ENCODE measurements around the gene SSRP1. TPM values are rescaled to one million over a fixed set of nuclear protein-coding genes. Genes with fewer than 3 reads are reported as not detected.

Gene SSRP1
- polyA plus RNA-seq, 3 donors = 9.8 to 34.7 (median 14.7) TPM

GRCh38 chr11:57321388-57322255 is 14.1 kb downstream of the SSRP1 start:
- peak overlapping the region in 2 of 7 donors; percentile 21 to 71 for H3K27ac Mint-ChIP-seq
- intact Hi-C loops (cut with micrococcal nuclease) = no loop called here
- H3K9me3 Mint-ChIP-seq = peaks cover 0 to 4% (median 0%) of the 10 kb centered on the region in 7 donors
- TF ChIP-seq CTCF (IDR thresholded peaks at IDR 0.05) = no peak
- Histone ChIP-seq H2AFZ (ENCODE audit: insufficient read depth, low read depth, low read length, poor library complexity, severe bottlenecking) (no peak overlapping the region), H4K20me1 (ENCODE audit: insufficient read depth, low read length) (no peaks in the 10 kb centered on the region), H3K4me3 (replicated peaks in 1 of 3; ENCODE audit: low read depth in 2 of 3, low read length in 3 of 3) (no peak overlapping the region), H3K27ac (ENCODE audit: low read depth in 1 of 2, low read length in 2 of 2) (no peak overlapping the region), H3K36me3 (replicated peaks in 1 of 2; ENCODE audit: control insufficient read depth in 1 of 2, insufficient read depth in 2 of 2, low read length in 2 of 2) (peaks cover 0 to 4% of the 10 kb centered on the region in 2 donors), H3K4me2 (replicated peaks; ENCODE audit: extremely low read depth, low read length, poor library complexity, severe bottlenecking) (no peak overlapping the region), H3K4me1 (ENCODE audit: control insufficient read depth in 1 of 2, insufficient read depth in 2 of 2, low read length in 2 of 2) (peaks cover 16 to 19% of the 10 kb centered on the region in 2 donors), H3K27me3 (ENCODE audit: control insufficient read depth in 2 of 2, insufficient read depth in 2 of 2, low read length in 2 of 2) (no peaks in the 10 kb centered on the region), H3K79me2 (ENCODE audit: insufficient read depth, low read length) (no peaks in the 10 kb centered on the region), H3K9ac (ENCODE audit: insufficient read depth, low read length, poor library complexity, severe bottlenecking) (no peak overlapping the region), H3K9me3 (replicated peaks in 1 of 2; ENCODE audit: control insufficient read depth in 1 of 2, insufficient read depth in 1 of 2, low read length in 2 of 2) (no peaks in the 10 kb centered on the region)
- H3K4me3 Mint-ChIP-seq = no peak overlapping the region
- H3K4me1 Mint-ChIP-seq = peaks cover 24% of the 10 kb centered on the region
- DNase-seq = no peak
- peaks cover 0 to 5% (median 1%) of the 10 kb centered on the region in 3 donors for H3K27me3 Mint-ChIP-seq (ENCODE audit: low read depth in 3 of 3)
- H3K36me3 Mint-ChIP-seq = peaks cover 4 to 10% of the 10 kb centered on the region in 2 donors
- WGBS (ENCODE audit: insufficient coverage) = 94% methylated on average over 2 of the region's 6 CpGs

- no peaks in the 10 kb centered on the region for H3K36me3 ChIP-seq (replicated peaks in 1 of 2; ENCODE audit: control insufficient read depth in 1 of 2, insufficient read depth in 2 of 2, low read length in 2 of 2)
- no peaks in the 10 kb centered on the region for H4K20me1 ChIP-seq (ENCODE audit: insufficient read depth, low read length)
- no peak for DNase-seq
- H3K9ac ChIP-seq (ENCODE audit: insufficient read depth, low read length, poor library complexity, severe bottlenecking) = no peak overlapping the region
- Mint-ChIP-seq H3K4me3 (no peak overlapping the region), H3K4me1 (peaks cover 18% of the 10 kb centered on the region), H3K9me3 (peaks cover 0 to 4% (median 0%) of the 10 kb centered on the region in 7 donors), H3K27ac (no peak overlapping the region), H3K27me3 (ENCODE audit: low read depth in 3 of 3) (peaks cover 0 to 5% (median 0%) of the 10 kb centered on the region in 3 donors), H3K36me3 (peaks cover 0 to 2% of the 10 kb centered on the region in 2 donors)
- no peak overlapping the region for H3K27ac ChIP-seq (ENCODE audit: low read depth in 1 of 2, low read length in 2 of 2)
- no peak for TF ChIP-seq CTCF (IDR thresholded peaks at IDR 0.05)
- H3K4me1 ChIP-seq (ENCODE audit: control insufficient read depth in 1 of 2, insufficient read depth in 2 of 2, low read length in 2 of 2) = peaks cover 13 to 15% of the 10 kb centered on the region in 2 donors
- no peak overlapping the region for H3K4me3 ChIP-seq (replicated peaks in 1 of 3; ENCODE audit: low read depth in 2 of 3, low read length in 3 of 3)
- WGBS (ENCODE audit: insufficient coverage) = 100% methylated on average over 2 of the region's 2 CpGs
- no peak overlapping the region for H2AFZ ChIP-seq (ENCODE audit: insufficient read depth, low read depth, low read length, poor library complexity, severe bottlenecking)
- intact Hi-C loops (cut with micrococcal nuclease) = no loop called here
- no peaks in the 10 kb centered on the region for H3K27me3 ChIP-seq (ENCODE audit: control insufficient read depth in 2 of 2, insufficient read depth in 2 of 2, low read length in 2 of 2)
- H3K79me2 ChIP-seq (ENCODE audit: insufficient read depth, low read length) = no peaks in the 10 kb centered on the region
- no peaks in the 10 kb centered on the region for H3K9me3 ChIP-seq (replicated peaks in 1 of 2; ENCODE audit: control insufficient read depth in 1 of 2, insufficient read depth in 1 of 2, low read length in 2 of 2)
- H3K4me2 ChIP-seq (replicated peaks; ENCODE audit: extremely low read depth, low read length, poor library complexity, severe bottlenecking) = no peak overlapping the region
Observed at GRCh38 chr11:57320719-57321387, 14.8 kb downstream of the SSRP1 start.

Measured in CD14-positive monocyte (primary cell).